HG02678 (cell line): Measurements from ENCODE around the gene RAMAC.
"Not testable (repeated sequence)": the region's sequence is repeated elsewhere in the genome, so short reads cannot be mapped to it uniquely, and the experiment has no call there.

Experiments
- ATAC-seq: cut with Tn5 transposase; IDR thresholded peaks from one replicate; pipeline ENCODE4 v1.9.1; 2021; ENCODE audit warnings: mild to moderate bottlenecking, moderate library complexity; ENCODE audit not compliant: unreplicated experiment

Gene RAMAC

DNA sequence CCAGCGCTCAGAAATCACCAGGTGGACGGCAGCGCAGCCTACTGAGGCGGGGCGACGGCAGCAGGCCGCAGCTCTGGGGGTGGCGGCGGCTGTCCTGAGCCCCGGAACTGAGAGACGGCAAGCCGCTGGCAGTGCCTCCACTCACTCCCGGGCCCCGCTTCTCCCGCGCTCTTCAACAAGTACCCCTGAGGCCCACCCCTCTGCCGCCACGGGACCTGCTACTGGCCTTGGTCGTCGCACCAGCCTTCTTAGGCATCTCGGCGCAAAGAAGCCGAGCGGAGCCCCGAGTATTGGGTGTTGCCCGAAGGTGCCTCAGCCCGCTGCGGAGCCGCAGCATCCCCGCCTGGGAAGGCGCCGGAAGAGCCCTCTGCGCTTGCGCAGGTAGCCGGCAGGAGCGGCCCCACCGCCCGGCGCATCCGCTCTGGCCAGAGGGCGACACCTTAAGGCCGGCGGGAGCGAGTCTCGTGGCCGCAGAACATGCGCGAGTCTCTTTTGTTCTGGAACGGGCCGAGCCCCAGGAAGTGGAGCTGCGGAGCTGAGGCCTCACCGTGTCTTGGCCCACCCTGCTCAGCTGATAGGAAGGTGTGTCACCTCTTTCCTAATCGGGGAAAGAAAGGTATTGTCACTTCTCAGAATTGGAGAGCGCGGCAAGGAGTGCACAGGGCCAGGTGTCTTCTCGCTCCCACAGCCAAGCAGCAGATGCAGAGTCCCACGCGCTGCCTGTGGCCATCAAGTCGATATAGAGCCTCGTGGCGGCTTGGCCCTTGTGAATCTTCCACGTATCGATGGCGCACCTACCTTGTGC lies 25.5 kb downstream of the RAMAC start, which contains the start of gene C15orf40:
TSS of gene C15orf40 (minus strand) at position 369 of the 805 bp plus-strand sequence. CDS start at position 337, 32 bp downstream.
- ATAC-seq = peak; percentile 88

DNA sequence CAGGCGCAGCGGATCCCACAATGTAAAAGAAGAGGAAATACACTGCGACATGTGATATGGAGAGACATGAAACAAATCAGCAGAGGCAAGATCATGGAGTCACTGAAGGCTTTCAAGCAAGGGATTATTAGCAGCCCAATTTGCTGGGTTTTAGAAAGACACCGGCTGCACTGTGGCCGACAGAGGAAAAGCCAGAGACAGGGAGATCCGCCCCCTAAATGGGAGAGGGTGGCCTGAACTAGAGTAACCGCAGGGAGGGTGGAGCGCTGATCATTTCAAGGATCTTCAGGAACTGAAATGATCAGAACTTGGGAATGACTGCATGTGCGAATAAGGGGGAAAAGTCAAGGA lies 26.0 kb downstream of the RAMAC start:
- no peak for ATAC-seq

DNA sequence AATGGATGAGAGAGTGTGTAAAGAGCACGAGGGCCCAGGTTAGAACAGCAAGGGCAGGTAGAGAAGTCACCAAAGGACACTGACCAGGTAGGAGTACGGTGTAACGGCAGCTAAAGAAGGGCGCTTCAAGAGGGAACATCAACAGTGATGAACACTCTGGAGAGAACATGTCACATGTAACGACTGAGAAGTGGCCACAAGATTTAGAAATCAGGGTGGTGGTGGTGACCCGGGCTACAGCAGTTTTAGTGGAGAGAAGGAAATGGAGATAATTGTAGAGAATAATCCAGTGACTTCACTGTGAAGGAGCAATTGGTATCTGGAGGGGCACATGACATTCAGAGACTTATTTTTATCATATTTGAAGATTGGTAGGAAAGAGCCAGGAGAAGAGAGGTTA lies 26.6 kb downstream of the RAMAC start:
- no peak for ATAC-seq

DNA sequence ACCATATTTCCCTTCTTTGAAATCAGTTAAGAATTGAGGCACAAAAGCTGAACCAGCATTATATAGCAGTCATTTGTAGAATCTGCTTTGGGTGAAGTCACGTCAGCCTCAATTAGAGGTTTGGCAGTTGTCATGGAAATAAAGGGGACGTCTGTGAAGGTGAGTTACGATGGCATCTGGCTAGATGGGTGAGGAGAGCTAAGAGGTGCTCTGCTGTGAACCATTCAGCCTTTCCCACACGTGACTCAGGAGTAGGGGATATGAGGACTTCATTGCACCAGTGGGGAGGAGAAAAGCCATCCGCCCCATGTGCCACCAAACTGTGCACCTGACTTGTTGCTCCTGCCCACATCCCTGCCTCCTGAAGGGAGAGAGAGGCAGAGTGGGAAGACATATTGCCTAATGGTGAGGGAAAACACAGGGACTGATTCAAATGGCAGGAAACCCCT lies 28.2 kb downstream of the RAMAC start:
- ATAC-seq = no peak

DNA sequence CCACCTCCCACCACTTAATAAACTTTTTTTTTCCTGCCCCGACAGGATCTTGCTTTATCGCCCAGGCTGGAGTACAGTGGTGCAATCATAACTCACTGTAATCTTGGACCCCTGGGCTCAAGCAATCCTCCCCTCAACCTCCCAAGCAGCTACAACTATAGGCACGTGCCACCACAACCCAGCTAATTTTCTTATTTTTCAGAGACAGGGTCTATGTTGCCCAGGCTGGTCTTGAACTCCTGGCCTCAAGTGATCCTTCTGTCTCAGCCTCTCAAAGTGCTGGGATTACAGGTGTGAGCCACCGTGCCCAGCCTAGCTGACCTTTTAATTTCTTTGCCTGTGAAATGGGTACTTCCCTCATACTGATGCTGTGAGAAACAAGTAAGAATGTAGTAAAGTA lies 29.4 kb downstream of the RAMAC start:
- no peak for ATAC-seq

DNA sequence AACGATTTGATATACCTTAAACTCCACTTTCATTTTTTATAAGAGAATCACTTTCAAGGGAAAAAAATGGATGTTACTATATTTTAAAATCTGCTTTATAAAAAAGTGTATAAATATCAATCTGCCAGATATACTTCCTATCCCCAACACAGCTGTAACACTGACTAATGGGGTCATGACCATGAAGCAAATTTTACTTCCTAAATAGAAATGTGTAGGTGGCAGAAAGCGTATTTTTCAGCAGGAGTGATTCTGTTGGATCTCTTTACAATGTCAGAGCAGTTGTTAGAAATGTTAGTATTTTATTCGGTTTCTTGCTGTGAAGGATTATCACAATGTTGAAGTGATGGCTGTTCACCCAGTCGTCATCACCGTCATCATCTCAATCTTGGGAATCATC lies 30.9 kb downstream of the RAMAC start:
- ATAC-seq = no peak

DNA sequence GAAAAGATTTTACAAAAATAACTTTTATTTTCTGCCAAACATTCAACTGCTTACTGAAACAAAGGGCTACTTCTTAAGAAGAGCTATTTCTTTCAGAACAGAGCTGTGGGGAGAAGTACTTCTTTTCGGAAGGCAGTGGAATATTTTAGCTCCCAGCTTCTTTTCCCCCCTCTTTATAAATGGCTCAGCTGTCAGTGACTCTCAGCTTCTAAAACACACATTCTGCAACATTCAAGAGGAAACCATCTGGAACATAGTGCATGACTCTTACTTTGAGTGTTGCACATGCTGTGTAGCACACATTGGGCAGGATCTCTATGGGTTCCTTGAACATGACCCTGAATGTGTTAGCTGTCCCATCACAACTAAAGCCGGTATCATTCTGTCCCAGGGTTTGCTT lies 32.4 kb downstream of the RAMAC start:
- ATAC-seq = no peak

DNA sequence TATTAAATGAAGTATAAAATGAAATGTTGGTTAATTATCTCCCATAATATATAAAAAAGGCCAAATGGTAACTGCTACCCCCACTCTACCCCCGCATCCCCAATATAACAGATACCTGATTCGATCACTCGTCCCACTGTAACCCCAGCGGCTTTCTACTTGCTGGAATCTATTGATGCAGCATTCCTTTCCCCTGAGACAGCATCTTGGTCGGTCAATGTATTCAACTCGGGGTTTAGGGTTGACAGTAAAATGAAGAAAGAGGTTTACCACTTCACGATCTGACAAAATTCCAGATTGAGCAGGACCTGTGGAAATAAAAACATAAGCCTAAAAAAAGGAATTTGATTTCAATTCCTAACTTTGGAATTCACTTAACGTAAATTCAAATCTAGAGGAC lies 44.0 kb downstream of the RAMAC start:
- no peak for ATAC-seq

DNA sequence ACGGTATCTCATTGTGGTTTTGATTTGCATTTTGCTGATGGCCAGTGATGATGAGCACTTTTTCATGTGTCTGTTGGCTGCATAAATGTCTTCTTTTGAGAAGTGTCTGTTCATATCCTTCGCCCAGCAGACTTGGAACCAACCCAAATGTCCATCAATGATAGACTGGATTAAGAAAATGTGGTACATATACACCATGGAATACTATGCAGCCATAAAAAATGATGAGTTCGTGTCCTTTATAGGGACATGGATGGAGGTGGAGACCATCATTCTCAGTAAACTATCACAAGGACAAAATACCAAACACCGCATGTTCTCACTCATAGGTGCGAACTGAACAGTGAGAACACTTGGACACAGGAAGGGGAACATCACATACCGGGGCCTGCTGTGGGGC lies 45.2 kb downstream of the RAMAC start:
- ATAC-seq = not testable (repeated sequence)

DNA sequence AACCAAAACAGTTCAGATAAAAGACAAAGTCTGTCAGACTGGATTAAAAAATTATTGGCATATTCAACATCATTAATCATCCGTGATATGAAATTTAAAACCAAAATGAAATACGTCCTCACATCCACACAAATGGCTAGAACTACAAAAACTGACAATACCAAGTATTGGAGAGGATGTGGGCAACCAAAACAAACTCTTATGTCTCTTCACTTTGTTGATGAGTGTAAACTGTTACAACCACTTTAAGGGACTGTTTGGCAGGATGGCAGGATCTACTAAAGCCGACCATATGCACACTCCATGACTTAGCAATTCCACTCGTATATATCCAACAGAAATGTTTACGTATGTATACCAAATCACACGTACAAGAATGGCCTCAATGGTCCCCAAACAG lies 50.2 kb downstream of the RAMAC start:
- no peak for ATAC-seq

DNA sequence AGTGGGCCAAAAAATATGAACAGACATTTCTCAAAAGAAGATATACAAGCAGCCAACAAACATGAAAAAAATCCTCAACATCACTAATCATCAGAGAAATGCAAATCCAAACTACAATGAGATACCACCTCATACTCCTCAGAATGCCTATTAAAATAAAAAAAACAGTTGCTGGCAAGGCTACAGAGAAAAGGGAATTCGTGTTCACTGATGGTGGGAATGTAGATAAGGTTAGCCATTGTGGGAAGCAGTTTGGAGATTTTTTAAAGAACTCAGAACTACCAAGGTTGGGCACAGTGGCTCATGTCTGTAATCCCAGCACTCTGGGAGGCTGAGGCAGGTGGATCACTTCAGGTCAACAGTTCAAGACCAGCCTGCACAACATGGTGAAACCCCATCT lies 53.2 kb downstream of the RAMAC start:
- no peak for ATAC-seq
